ENCODE data around the gene RAB23. TPM values are rescaled to one million over a fixed set of nuclear protein-coding genes. Genes with fewer than 3 reads are reported as not detected.

The RAB23 gene
- total RNA-seq, 4 donors from 2014 or later, result 21.7 to 28.5 (median 25.1) TPM

DNA sequence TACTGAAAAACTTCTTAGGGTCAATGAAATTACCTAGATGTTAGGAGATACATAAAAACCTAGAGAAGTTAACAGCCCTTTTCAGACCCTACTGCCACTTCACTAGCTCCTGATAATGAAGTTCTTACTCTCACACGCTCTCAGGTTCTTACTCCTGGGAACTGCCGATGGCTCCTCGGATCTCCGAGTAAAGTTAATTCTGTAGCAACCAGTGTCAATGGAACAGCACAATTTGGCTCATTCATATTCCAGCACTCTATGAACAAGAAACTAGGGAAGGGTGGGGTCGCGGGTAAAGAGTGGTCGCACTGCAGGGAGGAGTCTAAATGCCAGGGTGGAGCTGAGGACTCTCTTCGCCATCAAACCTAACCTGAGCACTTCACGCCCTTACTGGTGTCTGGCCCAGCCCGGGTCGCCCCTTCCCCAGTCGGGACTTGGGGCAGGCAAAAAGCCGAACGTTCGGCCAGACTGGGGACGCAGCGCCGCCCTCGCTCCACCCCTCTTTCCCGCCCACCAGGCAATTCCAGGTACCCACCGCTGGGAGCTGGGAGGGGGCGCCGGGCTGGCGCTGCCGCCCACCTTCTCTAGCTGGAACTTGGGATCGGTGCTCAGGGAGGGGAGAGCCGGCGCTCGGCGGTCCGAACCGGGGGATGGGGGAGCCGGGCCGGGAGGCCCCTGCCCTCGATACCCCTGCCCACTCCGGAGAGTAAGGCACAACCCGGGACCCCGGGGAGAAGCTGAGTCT, 744 bp downstream of the RAB23 start:
- Histone ChIP-seq H3K4me3 (peak overlapping the region; percentile 76 to 92 (median 86)), H3K36me3 (no peaks in the 10 kb centered on the region), H3K27ac (peak overlapping the region; percentile 89 to 96 (median 94)), H3K9me3 (no peaks in the 10 kb centered on the region), H3K4me1 (peaks cover 5 to 40% (median 8%) of the 10 kb centered on the region in 4 donors), H3K27me3 (no peaks in the 10 kb centered on the region)
- WGBS, 2 donors (ENCODE audit: low coverage in 1 of 2), result 0 to 2% methylated on average over 9 to 30 of the region's 38 CpGs
- TF ChIP-seq, protein P1, sequence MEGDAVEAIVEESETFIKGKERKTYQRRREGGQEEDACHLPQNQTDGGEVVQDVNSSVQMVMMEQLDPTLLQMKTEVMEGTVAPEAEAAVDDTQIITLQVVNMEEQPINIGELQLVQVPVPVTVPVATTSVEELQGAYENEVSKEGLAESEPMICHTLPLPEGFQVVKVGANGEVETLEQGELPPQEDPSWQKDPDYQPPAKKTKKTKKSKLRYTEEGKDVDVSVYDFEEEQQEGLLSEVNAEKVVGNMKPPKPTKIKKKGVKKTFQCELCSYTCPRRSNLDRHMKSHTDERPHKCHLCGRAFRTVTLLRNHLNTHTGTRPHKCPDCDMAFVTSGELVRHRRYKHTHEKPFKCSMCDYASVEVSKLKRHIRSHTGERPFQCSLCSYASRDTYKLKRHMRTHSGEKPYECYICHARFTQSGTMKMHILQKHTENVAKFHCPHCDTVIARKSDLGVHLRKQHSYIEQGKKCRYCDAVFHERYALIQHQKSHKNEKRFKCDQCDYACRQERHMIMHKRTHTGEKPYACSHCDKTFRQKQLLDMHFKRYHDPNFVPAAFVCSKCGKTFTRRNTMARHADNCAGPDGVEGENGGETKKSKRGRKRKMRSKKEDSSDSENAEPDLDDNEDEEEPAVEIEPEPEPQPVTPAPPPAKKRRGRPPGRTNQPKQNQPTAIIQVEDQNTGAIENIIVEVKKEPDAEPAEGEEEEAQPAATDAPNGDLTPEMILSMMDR (IDR thresholded peaks at IDR 0.05), result peak; percentile 34 to 76 (median 60)
- TF ChIP-seq EP300 (IDR thresholded peaks at IDR 0.05; ENCODE audit: low read depth) (no peak), POLR2A (IDR thresholded peaks at IDR 0.05) (no peak), POLR2AphosphoS5 (IDR thresholded peaks at IDR 0.05) (peak; percentile 8 to 51 (median 31))
- intact Hi-C loops (cut with DNase I; ENCODE audit: low total_unique reads), result loop anchor here (5.0 kb wide), 1 partner anchor 44 kb away; no protein-coding TSS in a partner anchor
- DNase-seq, result peak; percentile 62
- in situ Hi-C loops (cut with MboI; ENCODE audit: low pct_ligation_motif_present in 1 of 4, low pct_unique_long_range_greater_than_20kb in 1 of 4, low sequenced_read_pairs in 3 of 4), result no loop called here

DNA sequence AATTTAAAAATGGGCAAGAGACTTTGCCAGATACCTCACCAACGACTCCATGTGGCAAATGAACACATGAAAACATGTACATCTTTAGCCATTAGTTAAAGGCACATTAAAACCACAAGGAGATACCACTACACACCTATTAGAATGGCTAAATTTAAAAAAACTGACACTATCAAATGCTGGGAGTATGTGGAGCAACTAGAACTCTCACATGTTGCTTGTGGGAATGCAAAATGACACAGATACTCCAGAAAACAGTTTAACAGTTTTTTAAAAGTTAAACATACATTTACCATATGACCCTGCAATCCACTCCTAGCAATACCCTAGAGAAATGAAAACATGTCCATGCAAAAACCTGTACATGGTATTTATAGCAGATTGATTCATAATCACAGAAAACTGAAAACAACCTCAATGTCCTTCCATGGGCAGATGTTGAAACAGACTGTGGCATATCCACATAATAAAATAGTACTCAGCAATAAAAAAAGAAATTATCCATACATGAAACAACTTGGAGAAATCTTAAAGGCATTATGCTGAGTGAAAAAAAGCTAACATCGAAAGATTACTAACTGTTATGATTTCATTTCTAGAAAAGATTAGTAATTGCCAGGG, 1.9 kb downstream of the RAB23 start:
- no peaks in the 10 kb centered on the region for H3K9me3 ChIP-seq
- in situ Hi-C loops (cut with MboI; ENCODE audit: low pct_ligation_motif_present in 1 of 4, low pct_unique_long_range_greater_than_20kb in 1 of 4, low sequenced_read_pairs in 3 of 4), result no loop called here
- no peaks in the 10 kb centered on the region for H3K27me3 ChIP-seq
- H3K36me3 ChIP-seq, result no peaks in the 10 kb centered on the region
- TF ChIP-seq, protein P1 (IDR thresholded peaks at IDR 0.05), result no peak
- TF ChIP-seq POLR2A (IDR thresholded peaks at IDR 0.05) (no peak), POLR2AphosphoS5 (IDR thresholded peaks at IDR 0.05) (no peak), EP300 (IDR thresholded peaks at IDR 0.05; ENCODE audit: low read depth) (no peak)
- WGBS, 2 donors (ENCODE audit: low coverage in 1 of 2), result 86 to 96% methylated on average over 2 of the region's 2 CpGs
- H3K4me1 ChIP-seq, result peaks cover 5 to 38% (median 8%) of the 10 kb centered on the region in 4 donors
- intact Hi-C loops (cut with DNase I; ENCODE audit: low total_unique reads), result loop anchor here (5.0 kb wide), 1 partner anchor 43 kb away; no protein-coding TSS in a partner anchor
- peak overlapping the region; percentile 89 to 96 (median 94) for H3K27ac ChIP-seq
- no peak for DNase-seq
- peak overlapping the region in 3 of 4 donors; percentile 76 to 92 (median 90) for H3K4me3 ChIP-seq

DNA sequence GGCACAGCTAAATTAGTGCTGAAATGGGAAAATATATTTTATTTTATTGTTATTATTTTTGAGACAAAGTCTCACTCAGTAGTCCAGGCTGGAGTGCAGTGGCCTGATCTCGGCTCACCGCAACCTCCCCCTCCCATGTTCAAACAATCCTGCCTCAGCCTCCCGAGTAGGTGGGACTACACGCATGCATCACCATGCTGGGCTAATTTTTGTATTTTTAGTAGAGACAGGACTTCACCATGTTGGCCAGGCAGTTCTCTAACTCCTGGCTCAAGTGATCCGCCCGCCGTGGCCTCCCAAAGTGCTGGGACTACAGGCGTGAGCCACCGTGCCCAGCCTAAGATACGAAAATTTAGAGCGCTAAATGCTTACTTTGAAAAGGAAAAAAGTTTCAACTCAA, 4.8 kb downstream of the RAB23 start:
- peak overlapping the region; percentile 24 to 95 (median 55) for H3K27ac ChIP-seq
- H3K9me3 ChIP-seq, result no peaks in the 10 kb centered on the region
- in situ Hi-C loops (cut with MboI; ENCODE audit: low pct_ligation_motif_present in 1 of 4, low pct_unique_long_range_greater_than_20kb in 1 of 4, low sequenced_read_pairs in 3 of 4), result no loop called here
- intact Hi-C loops (cut with DNase I; ENCODE audit: low total_unique reads), result no loop called here
- WGBS, 2 donors (ENCODE audit: low coverage in 1 of 2), result 94 to 95% methylated on average over 11 of the region's 11 CpGs
- H3K4me3 ChIP-seq, result no peak overlapping the region
- no peaks in the 10 kb centered on the region for H3K27me3 ChIP-seq
- DNase-seq, result no peak
- TF ChIP-seq, protein P1 (IDR thresholded peaks at IDR 0.05), result no peak
- H3K36me3 ChIP-seq, result no peaks in the 10 kb centered on the region
- peaks cover 0 to 21% (median 8%) of the 10 kb centered on the region in 4 donors for H3K4me1 ChIP-seq

DNA sequence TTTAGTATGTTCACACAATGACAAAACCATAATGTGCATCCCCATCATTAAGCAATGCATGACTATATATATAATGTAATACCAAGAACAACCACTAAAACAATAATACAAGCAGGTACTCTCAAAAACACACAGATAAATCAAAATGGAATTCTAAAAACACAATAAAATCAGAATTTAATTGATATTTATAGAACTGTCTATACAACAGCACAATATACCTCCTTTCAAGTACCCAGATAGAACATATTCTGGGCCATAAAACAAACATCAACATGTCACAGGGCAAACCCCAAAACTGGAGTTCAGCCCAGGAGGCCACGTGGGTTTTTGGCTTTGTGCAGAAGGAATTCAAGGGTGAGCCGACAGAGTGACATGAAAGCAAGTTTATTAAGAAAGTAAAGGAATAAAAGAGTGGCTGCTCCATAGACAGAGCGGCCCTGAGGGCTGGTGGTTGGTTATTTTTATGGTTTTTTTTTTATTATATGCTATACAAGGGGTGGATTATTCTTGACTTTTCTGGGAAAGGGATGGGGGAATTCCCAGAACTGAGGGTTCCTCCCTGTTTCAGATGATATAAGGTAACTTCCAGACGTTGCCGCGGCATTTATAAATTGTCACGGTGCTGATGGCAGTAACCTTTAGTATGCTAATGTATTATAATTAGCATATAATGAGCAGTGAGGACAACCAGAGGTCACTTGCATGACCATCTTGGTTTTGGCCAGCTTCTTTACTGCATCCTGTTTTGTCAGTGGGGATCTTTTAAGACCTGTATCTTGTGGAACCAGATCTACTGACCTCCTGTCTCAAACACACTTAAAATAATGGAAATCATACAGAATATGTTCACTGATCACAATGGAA, 5.6 kb downstream of the RAB23 start:
- TF ChIP-seq, protein P1 (IDR thresholded peaks at IDR 0.05), result peak; percentile 16 to 36 (median 27)
- peak in 2 of 3 donors; percentile 26 to 28 for TF ChIP-seq POLR2AphosphoS5 (IDR thresholded peaks at IDR 0.05)
- TF ChIP-seq EP300 (IDR thresholded peaks at IDR 0.05; ENCODE audit: low read depth), result no peak
- 55 to 59% methylated on average over 4 to 7 of the region's 7 CpGs for WGBS, 2 donors (ENCODE audit: low coverage in 1 of 2)
- no peaks in the 10 kb centered on the region for H3K27me3 ChIP-seq
- no peaks in the 10 kb centered on the region for H3K9me3 ChIP-seq
- intact Hi-C loops (cut with DNase I; ENCODE audit: low total_unique reads) (no loop called here), in situ Hi-C loops (cut with MboI; ENCODE audit: low pct_ligation_motif_present in 1 of 4, low pct_unique_long_range_greater_than_20kb in 1 of 4, low sequenced_read_pairs in 3 of 4) (no loop called here)
- H3K4me3 ChIP-seq, result peak overlapping the region in 1 of 4 donors; percentile 2
- peak; percentile 53 for DNase-seq
- no peaks in the 10 kb centered on the region for H3K36me3 ChIP-seq
- peaks cover 2 to 21% (median 8%) of the 10 kb centered on the region in 4 donors for H3K4me1 ChIP-seq
- H3K27ac ChIP-seq, result peak overlapping the region; percentile 24 to 95 (median 55)
